NCI-H345 treated with DMSO at 0.1 percent for 48 hours (cell line): ENCODE data around the gene IREB2.

Source experiments
- DNase-seq: peaks from one replicate; lab custom pipeline; 2025; ENCODE audit not compliant: unreplicated experiment; lab: John Stamatoyannopoulos, UW

Gene IREB2

GRCh38 chr15:78540141-78540870, 102.3 kb downstream of the IREB2 start, which contains the start of gene PSMA4:
Gene PSMA4, plus strand, starts transcription at chr15:78540444. Its CDS starts 1,484 bp downstream, at chr15:78541928.
- peak; percentile 53 for DNase-seq

- DNase-seq: no peak
Observed at GRCh38 chr15:78540871-78541743, 103.1 kb downstream of the IREB2 start.

DNA sequence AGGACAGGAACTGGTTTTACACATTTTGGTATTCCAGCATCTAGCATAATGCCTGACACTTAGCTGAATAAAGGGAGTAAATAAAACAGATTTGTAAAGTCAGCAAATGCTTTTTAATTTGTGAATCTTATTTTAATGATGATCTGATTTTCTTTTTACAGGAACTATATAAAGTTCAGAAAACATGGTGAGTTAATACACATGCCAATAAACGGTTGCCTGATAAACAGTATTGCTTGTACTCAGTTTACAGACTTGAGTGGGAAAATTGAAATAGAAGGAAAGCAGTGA, 103.7 kb downstream of the IREB2 start:
- DNase-seq: no peak

GRCh38 chr15:78542647-78543046, 104.6 kb downstream of the IREB2 start:
- no peak for DNase-seq

DNA sequence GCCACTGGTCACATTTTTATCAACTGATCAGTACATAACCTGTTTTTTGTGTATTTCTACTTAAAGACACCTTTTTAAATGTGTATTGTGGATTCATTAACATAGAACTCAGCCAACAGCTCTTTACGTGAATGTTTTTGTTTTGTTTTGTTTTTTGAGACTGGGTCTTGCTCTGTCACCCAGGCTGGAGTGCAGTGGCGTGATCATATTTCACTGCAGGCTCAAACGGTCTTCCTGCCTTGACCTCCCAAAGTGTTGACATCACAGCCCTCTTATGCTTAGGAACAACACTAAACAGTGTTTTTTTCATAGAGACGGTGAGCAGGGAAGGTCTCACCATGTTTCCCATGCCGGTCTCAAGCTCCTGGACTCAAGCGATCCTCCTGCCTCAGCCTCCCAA, 112.2 kb downstream of the IREB2 start:
- no peak for DNase-seq

GRCh38 chr15:78550815-78551214, 112.8 kb downstream of the IREB2 start:
- no peak for DNase-seq
